GM12878 (cell line): ENCODE data around the gene MDM1. TPM values are rescaled to one million over a fixed set of nuclear protein-coding genes. Genes with fewer than 3 reads are reported as not detected.

Source experiments
- BMI1 ChIP-seq: fragments of 450-650 bp; IDR thresholded peaks from 2 replicates; pipeline ENCODE4 v1.6.1; 2016; ENCODE audit warnings: mild to moderate bottlenecking, moderate library complexity, borderline replicate concordance
- CHD4 ChIP-seq: fragments of 200-600 bp; sonication (generic); IDR thresholded peaks from 2 replicates; pipeline ENCODE4 v1.6.1; 2016; ENCODE audit warnings: mild to moderate bottlenecking
- ESRRA ChIP-seq: IDR thresholded peaks from 2 replicates; pipeline ENCODE4 v1.6.1; 2012; ENCODE audit warnings: mild to moderate bottlenecking, low read length, improper control_type of control experiment
- MEF2A ChIP-seq: IDR thresholded peaks from 2 replicates; pipeline ENCODE4 v1.6.1; 2011; ENCODE audit warnings: low read depth, mild to moderate bottlenecking, low read length, moderate library complexity; ENCODE audit not compliant: insufficient read depth
- NR2C1 ChIP-seq: fragments of 450-650 bp; IDR thresholded peaks from 2 replicates; pipeline ENCODE4 v1.6.1; 2017; ENCODE audit warnings: antibody characterized with exemption, mild to moderate bottlenecking, moderate library complexity
- RB1 ChIP-seq: fragments of 450-650 bp; formaldehyde crosslinking; IDR thresholded peaks from 2 replicates; pipeline ENCODE4 v1.6.1; 2017; ENCODE audit warnings: mild to moderate bottlenecking, borderline replicate concordance
- RBBP5 ChIP-seq: fragments of 200-600 bp; sonication (generic); conservative IDR thresholded peaks from 2 replicates; pipeline ENCODE4 v1.6.1; 2016
- RELA ChIP-seq: fragments of 450-650 bp; IDR thresholded peaks from 2 replicates; pipeline ENCODE4 v1.8.0; 2014; ENCODE audit warnings: borderline replicate concordance; ENCODE audit not compliant: partially characterized antibody
- RUNX3 ChIP-seq: IDR thresholded peaks from 2 replicates; pipeline ENCODE4 v1.6.1; 2012; ENCODE audit warnings: low read length, inconsistent platforms
- SMAD5 ChIP-seq: IDR thresholded peaks from 2 replicates; pipeline ENCODE4 v1.6.1; 2016; ENCODE audit warnings: antibody characterized with exemption, low read depth
- STAT3 ChIP-seq: IDR thresholded peaks from 2 replicates; pipeline ENCODE4 v1.6.1; 2011; ENCODE audit warnings: low read depth, low read length, improper control_type of control experiment
- TCF12 ChIP-seq: IDR thresholded peaks from 2 replicates; pipeline ENCODE4 v1.6.1; 2011; ENCODE audit warnings: low read depth, mild to moderate bottlenecking, low read length
- polyA plus RNA-seq, 11 experiments: library from polyadenylated mRNA; depleted of rRNA in 4 of 11; unstranded in 6 of 11; stranded (reverse) in 5 of 11; fragments of >200 nt; fragmentation: Nextera tagmentation in 4 of 11; fragmentation: Illumina TruSeq in 1 of 11; extraction: Ambion mirVana in 4 of 11; extraction: Trizol in 1 of 11; gene quantifications; 1 replicate in 1 of 11; 2 replicates in 10 of 11; pipeline versions ENCODE4 v1.2.1 to v1.2.3, GENCODE V29; 2011 to 2016; ENCODE audit warnings: inconsistent platforms in 2 of 11, missing spikeins in 2 of 11, low read depth in 1 of 11
- total RNA-seq, 4 experiments: library from RNA; depleted of rRNA in 3 of 4; stranded (reverse); fragments of >200 nt in 3 of 4; fragmentation: Illumina TruSeq in 1 of 4; extraction: Trizol in 1 of 4; gene quantifications; 2 replicates each; pipeline versions ENCODE4 v1.2.1 to v1.2.3, GENCODE V29; 2013 to 2021
- TF ChIP-seq, protein P1 (sequence below): fragments of 450-650 bp; IDR thresholded peaks from 2 replicates; pipeline ENCODE4 v1.6.1; 2017; ENCODE audit warnings: mild to moderate bottlenecking
- TF ChIP-seq, protein P2 (sequence below), 3 experiments: IDR thresholded peaks in 2 of 3; conservative IDR thresholded peaks in 1 of 3; 2 replicates each; pipeline ENCODE4 v1.5.1; 2011; ENCODE audit warnings: low read depth in 3 of 3, low read length in 3 of 3, mild to moderate bottlenecking in 3 of 3, control low read depth in 2 of 3, moderate library complexity in 2 of 3, inconsistent platforms in 1 of 3, mixed read lengths in 1 of 3; ENCODE audit not compliant: control insufficient read depth in 2 of 3, insufficient read depth in 1 of 3; ENCODE audit errors: extremely low read depth in 1 of 3
- TF ChIP-seq, protein P3 (sequence below): IDR thresholded peaks from 2 replicates; pipeline ENCODE4 v1.6.1; 2011; ENCODE audit warnings: low read depth, mild to moderate bottlenecking, low read length, moderate library complexity, borderline replicate concordance; ENCODE audit errors: extremely low read depth
- TF ChIP-seq, protein P4 (sequence below): fragments of 450-650 bp; IDR thresholded peaks from 2 replicates; pipeline ENCODE4 v1.6.1; 2017; ENCODE audit warnings: mild to moderate bottlenecking, low read depth, inconsistent platforms; ENCODE audit not compliant: poor library complexity, severe bottlenecking
- TF ChIP-seq, protein P5 (sequence below): fragments of 450-650 bp; IDR thresholded peaks from 2 replicates; pipeline ENCODE4 v1.6.1; 2014; ENCODE audit warnings: mild to moderate bottlenecking
- TF ChIP-seq, protein P6 (sequence below): fragments of 450-650 bp; IDR thresholded peaks from 2 replicates; pipeline ENCODE4 v1.6.1; 2018; ENCODE audit warnings: borderline replicate concordance, mild to moderate bottlenecking; ENCODE audit not compliant: partially characterized antibody
- TF ChIP-seq, protein P7 (sequence below): IDR thresholded peaks from 2 replicates; pipeline ENCODE4 v1.6.1; 2011; ENCODE audit warnings: borderline replicate concordance, low read depth, mild to moderate bottlenecking, moderate library complexity, low read length; ENCODE audit not compliant: insufficient read depth, poor library complexity, severe bottlenecking

Gene MDM1
- total and polyA plus RNA-seq, 10 of the 15 experiments (the other 5 are each of a cell fraction or from before 2014, with no cell fraction given) = 10.1 to 25.3 (median 16.5) TPM

DNA sequence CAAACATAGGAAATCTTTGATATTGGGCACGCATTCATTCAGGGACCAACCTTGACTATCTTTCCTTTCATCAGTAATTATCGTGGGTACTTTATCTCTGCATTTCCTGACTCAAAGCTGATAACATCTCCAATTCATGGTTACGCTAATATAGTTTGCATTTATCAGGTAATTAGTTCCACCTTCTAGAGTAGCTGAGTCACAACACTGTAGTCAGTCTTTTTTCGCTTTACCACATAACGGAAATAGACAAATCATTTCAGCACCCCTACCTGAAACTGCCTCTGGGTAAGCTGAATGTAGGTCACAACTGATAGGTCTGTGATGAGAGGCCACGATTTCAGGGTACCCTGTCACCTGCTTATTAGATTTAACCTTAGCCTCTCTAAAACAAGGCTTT is 42.0 kb downstream of the MDM1 start (continued):
- TF ChIP-seq ESRRA = no peak
- TF ChIP-seq, protein P1, sequence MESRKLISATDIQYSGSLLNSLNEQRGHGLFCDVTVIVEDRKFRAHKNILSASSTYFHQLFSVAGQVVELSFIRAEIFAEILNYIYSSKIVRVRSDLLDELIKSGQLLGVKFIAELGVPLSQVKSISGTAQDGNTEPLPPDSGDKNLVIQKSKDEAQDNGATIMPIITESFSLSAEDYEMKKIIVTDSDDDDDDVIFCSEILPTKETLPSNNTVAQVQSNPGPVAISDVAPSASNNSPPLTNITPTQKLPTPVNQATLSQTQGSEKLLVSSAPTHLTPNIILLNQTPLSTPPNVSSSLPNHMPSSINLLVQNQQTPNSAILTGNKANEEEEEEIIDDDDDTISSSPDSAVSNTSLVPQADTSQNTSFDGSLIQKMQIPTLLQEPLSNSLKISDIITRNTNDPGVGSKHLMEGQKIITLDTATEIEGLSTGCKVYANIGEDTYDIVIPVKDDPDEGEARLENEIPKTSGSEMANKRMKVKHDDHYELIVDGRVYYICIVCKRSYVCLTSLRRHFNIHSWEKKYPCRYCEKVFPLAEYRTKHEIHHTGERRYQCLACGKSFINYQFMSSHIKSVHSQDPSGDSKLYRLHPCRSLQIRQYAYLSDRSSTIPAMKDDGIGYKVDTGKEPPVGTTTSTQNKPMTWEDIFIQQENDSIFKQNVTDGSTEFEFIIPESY = no peak
- TF ChIP-seq NR2C1 = no peak
- TF ChIP-seq, protein P2, sequence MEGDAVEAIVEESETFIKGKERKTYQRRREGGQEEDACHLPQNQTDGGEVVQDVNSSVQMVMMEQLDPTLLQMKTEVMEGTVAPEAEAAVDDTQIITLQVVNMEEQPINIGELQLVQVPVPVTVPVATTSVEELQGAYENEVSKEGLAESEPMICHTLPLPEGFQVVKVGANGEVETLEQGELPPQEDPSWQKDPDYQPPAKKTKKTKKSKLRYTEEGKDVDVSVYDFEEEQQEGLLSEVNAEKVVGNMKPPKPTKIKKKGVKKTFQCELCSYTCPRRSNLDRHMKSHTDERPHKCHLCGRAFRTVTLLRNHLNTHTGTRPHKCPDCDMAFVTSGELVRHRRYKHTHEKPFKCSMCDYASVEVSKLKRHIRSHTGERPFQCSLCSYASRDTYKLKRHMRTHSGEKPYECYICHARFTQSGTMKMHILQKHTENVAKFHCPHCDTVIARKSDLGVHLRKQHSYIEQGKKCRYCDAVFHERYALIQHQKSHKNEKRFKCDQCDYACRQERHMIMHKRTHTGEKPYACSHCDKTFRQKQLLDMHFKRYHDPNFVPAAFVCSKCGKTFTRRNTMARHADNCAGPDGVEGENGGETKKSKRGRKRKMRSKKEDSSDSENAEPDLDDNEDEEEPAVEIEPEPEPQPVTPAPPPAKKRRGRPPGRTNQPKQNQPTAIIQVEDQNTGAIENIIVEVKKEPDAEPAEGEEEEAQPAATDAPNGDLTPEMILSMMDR (IDR thresholded peaks at IDR 0.05 in 2 of 3, conservative IDR thresholded peaks at IDR 0.05 in 1 of 3; ENCODE audit: control insufficient read depth in 2 of 3, extremely low read depth in 1 of 3, insufficient read depth in 1 of 3, low read depth in 3 of 3, low read length in 3 of 3) = no peak
- TF ChIP-seq RUNX3 = peak; percentile 98
- TF ChIP-seq, protein P3, sequence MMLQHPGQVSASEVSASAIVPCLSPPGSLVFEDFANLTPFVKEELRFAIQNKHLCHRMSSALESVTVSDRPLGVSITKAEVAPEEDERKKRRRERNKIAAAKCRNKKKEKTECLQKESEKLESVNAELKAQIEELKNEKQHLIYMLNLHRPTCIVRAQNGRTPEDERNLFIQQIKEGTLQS = no peak
- TF ChIP-seq SMAD5 = no peak
- TF ChIP-seq TCF12 = peak; percentile 56; the same call in 1 of the 2 replicates
- peak; percentile 68; the same call in 1 of the 2 replicates for TF ChIP-seq MEF2A
- TF ChIP-seq, protein P4, sequence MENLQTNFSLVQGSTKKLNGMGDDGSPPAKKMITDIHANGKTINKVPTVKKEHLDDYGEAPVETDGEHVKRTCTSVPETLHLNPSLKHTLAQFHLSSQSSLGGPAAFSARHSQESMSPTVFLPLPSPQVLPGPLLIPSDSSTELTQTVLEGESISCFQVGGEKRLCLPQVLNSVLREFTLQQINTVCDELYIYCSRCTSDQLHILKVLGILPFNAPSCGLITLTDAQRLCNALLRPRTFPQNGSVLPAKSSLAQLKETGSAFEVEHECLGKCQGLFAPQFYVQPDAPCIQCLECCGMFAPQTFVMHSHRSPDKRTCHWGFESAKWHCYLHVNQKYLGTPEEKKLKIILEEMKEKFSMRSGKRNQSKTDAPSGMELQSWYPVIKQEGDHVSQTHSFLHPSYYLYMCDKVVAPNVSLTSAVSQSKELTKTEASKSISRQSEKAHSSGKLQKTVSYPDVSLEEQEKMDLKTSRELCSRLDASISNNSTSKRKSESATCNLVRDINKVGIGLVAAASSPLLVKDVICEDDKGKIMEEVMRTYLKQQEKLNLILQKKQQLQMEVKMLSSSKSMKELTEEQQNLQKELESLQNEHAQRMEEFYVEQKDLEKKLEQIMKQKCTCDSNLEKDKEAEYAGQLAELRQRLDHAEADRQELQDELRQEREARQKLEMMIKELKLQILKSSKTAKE = peak; percentile 83
- TF ChIP-seq RB1 = no peak
- peak; percentile 69; the same call in 1 of the 2 replicates for TF ChIP-seq BMI1
- 0 out of 2 replicates have a peak, but pooled peaks have one; percentile 54 for TF ChIP-seq STAT3
- TF ChIP-seq, protein P5, sequence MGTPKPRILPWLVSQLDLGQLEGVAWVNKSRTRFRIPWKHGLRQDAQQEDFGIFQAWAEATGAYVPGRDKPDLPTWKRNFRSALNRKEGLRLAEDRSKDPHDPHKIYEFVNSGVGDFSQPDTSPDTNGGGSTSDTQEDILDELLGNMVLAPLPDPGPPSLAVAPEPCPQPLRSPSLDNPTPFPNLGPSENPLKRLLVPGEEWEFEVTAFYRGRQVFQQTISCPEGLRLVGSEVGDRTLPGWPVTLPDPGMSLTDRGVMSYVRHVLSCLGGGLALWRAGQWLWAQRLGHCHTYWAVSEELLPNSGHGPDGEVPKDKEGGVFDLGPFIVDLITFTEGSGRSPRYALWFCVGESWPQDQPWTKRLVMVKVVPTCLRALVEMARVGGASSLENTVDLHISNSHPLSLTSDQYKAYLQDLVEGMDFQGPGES = no peak
- TF ChIP-seq, protein P6, sequence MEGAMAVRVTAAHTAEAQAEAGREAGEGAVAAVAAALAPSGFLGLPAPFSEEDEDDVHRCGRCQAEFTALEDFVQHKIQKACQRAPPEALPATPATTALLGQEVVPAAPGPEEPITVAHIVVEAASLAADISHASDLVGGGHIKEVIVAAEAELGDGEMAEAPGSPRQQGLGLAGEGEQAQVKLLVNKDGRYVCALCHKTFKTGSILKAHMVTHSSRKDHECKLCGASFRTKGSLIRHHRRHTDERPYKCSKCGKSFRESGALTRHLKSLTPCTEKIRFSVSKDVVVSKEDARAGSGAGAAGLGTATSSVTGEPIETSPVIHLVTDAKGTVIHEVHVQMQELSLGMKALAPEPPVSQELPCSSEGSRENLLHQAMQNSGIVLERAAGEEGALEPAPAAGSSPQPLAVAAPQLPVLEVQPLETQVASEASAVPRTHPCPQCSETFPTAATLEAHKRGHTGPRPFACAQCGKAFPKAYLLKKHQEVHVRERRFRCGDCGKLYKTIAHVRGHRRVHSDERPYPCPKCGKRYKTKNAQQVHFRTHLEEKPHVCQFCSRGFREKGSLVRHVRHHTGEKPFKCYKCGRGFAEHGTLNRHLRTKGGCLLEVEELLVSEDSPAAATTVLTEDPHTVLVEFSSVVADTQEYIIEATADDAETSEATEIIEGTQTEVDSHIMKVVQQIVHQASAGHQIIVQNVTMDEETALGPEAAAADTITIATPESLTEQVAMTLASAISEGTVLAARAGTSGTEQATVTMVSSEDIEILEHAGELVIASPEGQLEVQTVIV = no peak
- no peak for TF ChIP-seq RBBP5
- TF ChIP-seq CHD4 = no peak
- TF ChIP-seq, protein P7, sequence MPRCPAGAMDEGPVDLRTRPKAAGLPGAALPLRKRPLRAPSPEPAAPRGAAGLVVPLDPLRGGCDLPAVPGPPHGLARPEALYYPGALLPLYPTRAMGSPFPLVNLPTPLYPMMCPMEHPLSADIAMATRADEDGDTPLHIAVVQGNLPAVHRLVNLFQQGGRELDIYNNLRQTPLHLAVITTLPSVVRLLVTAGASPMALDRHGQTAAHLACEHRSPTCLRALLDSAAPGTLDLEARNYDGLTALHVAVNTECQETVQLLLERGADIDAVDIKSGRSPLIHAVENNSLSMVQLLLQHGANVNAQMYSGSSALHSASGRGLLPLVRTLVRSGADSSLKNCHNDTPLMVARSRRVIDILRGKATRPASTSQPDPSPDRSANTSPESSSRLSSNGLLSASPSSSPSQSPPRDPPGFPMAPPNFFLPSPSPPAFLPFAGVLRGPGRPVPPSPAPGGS = no peak
- TF ChIP-seq RELA = no peak
